Measurements from ENCODE around the gene DBH. TPM values are rescaled to one million over a fixed set of nuclear protein-coding genes. Genes with fewer than 3 reads are reported as not detected.

DBH gene
- total and polyA plus RNA-seq, 2 of the 13 experiments (the other 11 are each of a cell fraction or from before 2014, with no cell fraction given), result not detected

DNA sequence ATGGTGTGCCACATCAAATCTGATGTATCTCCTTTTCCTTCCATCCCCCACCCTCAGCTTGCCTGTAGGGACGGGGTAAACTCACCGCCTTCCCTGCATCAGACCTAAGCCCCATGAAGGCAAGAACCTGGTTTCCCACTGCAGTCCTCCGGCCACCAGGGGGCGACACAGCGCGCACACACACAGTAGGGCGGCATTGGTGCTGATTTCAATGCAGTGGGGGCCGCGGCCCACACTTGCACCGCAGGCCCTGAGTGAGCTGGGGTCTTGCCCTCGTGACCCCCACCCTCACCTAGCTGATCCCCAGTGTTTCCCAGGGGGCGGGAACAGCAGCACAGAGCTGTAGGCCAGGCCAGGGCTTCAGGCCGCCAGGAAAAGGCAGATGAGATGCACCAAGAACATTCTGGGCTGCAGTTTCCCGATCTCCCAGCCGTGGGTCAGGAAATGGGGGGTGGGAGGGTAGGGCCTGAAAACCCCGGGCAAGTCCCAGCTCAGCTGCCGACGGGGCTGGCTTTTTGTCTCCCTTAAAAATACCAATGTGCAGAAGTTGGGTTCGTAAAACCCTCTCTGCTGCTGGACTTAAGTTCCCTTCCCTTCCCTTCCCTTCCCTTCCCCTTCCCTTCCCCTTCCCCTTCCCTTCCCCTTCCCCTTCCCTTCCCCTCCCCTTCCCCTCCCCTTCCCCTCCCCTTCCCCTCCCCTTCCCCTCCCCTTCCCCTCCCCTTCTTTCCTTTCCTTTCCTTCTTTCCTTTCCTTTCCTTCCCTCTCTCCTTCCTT, 46.5 kb upstream of the DBH start (continued):
- TF ChIP-seq, protein P1, sequence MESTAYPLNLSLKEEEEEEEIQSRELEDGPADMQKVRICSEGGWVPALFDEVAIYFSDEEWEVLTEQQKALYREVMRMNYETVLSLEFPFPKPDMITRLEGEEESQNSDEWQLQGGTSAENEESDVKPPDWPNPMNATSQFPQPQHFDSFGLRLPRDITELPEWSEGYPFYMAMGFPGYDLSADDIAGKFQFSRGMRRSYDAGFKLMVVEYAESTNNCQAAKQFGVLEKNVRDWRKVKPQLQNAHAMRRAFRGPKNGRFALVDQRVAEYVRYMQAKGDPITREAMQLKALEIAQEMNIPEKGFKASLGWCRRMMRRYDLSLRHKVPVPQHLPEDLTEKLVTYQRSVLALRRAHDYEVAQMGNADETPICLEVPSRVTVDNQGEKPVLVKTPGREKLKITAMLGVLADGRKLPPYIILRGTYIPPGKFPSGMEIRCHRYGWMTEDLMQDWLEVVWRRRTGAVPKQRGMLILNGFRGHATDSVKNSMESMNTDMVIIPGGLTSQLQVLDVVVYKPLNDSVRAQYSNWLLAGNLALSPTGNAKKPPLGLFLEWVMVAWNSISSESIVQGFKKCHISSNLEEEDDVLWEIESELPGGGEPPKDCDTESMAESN (CRISPR knock-in tag; conservative IDR thresholded peaks at IDR 0.05), result 0 out of 2 replicates have a peak, but pooled peaks have one; percentile 45
- TF ChIP-seq, protein P2, sequence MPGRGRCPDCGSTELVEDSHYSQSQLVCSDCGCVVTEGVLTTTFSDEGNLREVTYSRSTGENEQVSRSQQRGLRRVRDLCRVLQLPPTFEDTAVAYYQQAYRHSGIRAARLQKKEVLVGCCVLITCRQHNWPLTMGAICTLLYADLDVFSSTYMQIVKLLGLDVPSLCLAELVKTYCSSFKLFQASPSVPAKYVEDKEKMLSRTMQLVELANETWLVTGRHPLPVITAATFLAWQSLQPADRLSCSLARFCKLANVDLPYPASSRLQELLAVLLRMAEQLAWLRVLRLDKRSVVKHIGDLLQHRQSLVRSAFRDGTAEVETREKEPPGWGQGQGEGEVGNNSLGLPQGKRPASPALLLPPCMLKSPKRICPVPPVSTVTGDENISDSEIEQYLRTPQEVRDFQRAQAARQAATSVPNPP (CRISPR knock-in tag; IDR thresholded peaks at IDR 0.05), result no peak
- TF ChIP-seq ZMYM4 (CRISPR knock-in tag; IDR thresholded peaks at IDR 0.05) (peak; percentile 58), ZMYM3 (CRISPR knock-in tag; IDR thresholded peaks at IDR 0.05) (peak; percentile 28; the same call in 1 of the 2 replicates), HDAC6 (IDR thresholded peaks at IDR 0.05; ENCODE audit: low read depth, low read length) (no peak), ZNF782 (CRISPR knock-in tag; IDR thresholded peaks at IDR 0.05; ENCODE audit: borderline replicate concordance) (no peak), KDM2A (CRISPR knock-in tag; IDR thresholded peaks at IDR 0.05; ENCODE audit: borderline replicate concordance, low read depth) (0 out of 2 replicates have a peak, but pooled peaks have one; percentile 23), ETV6 (CRISPR knock-in tag; conservative IDR thresholded peaks at IDR 0.05) (no peak), EHMT2 (IDR thresholded peaks at IDR 0.05; ENCODE audit: borderline replicate concordance, low read depth, low read length) (no peak), STAG1 (CRISPR knock-in tag; IDR thresholded peaks at IDR 0.05) (peak; percentile 52), RBM22 (optimal IDR thresholded peaks at IDR 0.05; ENCODE audit: low read length) (no peak), PHF20 (CRISPR knock-in tag; IDR thresholded peaks at IDR 0.05) (no peak), ZNF121 (CRISPR knock-in tag; IDR thresholded peaks at IDR 0.05) (no peak), ZNF816 (CRISPR knock-in tag; IDR thresholded peaks at IDR 0.05; ENCODE audit: borderline replicate concordance) (no peak), ZNF768 (CRISPR knock-in tag; IDR thresholded peaks at IDR 0.05) (peak; percentile 22; the same call in 1 of the 2 replicates)
- TF ChIP-seq, protein P3, sequence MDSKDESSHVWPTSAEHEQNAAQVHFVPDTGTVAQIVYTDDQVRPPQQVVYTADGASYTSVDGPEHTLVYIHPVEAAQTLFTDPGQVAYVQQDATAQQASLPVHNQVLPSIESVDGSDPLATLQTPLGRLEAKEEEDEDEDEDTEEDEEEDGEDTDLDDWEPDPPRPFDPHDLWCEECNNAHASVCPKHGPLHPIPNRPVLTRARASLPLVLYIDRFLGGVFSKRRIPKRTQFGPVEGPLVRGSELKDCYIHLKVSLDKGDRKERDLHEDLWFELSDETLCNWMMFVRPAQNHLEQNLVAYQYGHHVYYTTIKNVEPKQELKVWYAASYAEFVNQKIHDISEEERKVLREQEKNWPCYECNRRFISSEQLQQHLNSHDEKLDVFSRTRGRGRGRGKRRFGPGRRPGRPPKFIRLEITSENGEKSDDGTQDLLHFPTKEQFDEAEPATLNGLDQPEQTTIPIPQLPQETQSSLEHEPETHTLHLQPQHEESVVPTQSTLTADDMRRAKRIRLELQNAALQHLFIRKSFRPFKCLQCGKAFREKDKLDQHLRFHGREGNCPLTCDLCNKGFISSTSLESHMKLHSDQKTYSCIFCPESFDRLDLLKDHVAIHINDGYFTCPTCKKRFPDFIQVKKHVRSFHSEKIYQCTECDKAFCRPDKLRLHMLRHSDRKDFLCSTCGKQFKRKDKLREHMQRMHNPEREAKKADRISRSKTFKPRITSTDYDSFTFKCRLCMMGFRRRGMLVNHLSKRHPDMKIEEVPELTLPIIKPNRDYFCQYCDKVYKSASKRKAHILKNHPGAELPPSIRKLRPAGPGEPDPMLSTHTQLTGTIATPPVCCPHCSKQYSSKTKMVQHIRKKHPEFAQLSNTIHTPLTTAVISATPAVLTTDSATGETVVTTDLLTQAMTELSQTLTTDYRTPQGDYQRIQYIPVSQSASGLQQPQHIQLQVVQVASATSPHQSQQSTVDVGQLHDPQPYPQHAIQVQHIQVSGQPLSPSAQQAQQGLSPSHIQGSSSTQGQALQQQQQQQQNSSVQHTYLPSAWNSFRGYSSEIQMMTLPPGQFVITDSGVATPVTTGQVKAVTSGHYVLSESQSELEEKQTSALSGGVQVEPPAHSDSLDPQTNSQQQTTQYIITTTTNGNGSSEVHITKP (CRISPR knock-in tag; IDR thresholded peaks at IDR 0.05; ENCODE audit: low read depth), result no peak

Measured in HepG2 (cell line).